Erythroblast (primary cell): ENCODE data around the gene AMACR.

Experiments used
- GATA1 ChIP-seq: IDR thresholded peaks from 2 replicates; pipeline ENCODE4 v1.6.1; 2011; ENCODE audit warnings: low read depth, mild to moderate bottlenecking, control low read depth, low read length, moderate library complexity
- POLR2A ChIP-seq: IDR thresholded peaks from 2 replicates; pipeline ENCODE4 v1.6.1; 2011; ENCODE audit warnings: mild to moderate bottlenecking, low read length

GRCh38 chr5:34016750-34017149, 8.9 kb upstream of the AMACR start:
- TF ChIP-seq POLR2A (no peak), GATA1 (no peak)
